Upper lobe of right lung (tissue), 1 donor: ENCODE measurements around the gene DZIP1L. TPM values are rescaled to one million over a fixed set of nuclear protein-coding genes. Genes with fewer than 3 reads are reported as not detected.

Source experiments
- ATAC-seq: fragments of 200-7000 bp; cut with Tn5 transposase; one replicate; pipeline ENCODE4 v1.9.1; 2020; ENCODE audit warnings: mild to moderate bottlenecking, moderate library complexity
- DNase-seq: peaks from one replicate; pipeline ENCODE4 v3.0.0-alpha.2; 2020
- H3K27ac ChIP-seq: fragments of 200-600 bp; one replicate; pipeline ENCODE4 v1.8.0; 2022
- H3K27me3 ChIP-seq: fragments of 200-600 bp; one replicate; pipeline ENCODE4 v1.8.0; 2022; ENCODE audit warnings: mild to moderate bottlenecking
- H3K36me3 ChIP-seq: fragments of 200-600 bp; one replicate; pipeline ENCODE4 v1.8.0; 2022
- H3K4me1 ChIP-seq: fragments of 200-600 bp; one replicate; pipeline ENCODE4 v1.8.0; 2022
- H3K4me3 ChIP-seq: fragments of 200-600 bp; one replicate; pipeline ENCODE4 v1.8.0; 2022; ENCODE audit warnings: mild to moderate bottlenecking
- H3K9me3 ChIP-seq: fragments of 200-600 bp; one replicate; pipeline ENCODE4 v1.8.0; 2022
- CTCF ChIP-seq: fragments of 200-600 bp; IDR thresholded peaks from one replicate; pipeline ENCODE4 v1.8.0; 2022; ENCODE audit warnings: antibody characterized with exemption
- intact Hi-C: fragments of 100-400 bp; cut with DNase I; formaldehyde crosslinking; loops from one replicate; pipeline ENCODE4 v1.11.0; 2022
- total RNA-seq: library from RNA; stranded (reverse); fragmentation: NEBNext Ultra II Directional; extraction: Animal tissue kit (Norgen Biotek cat#: 25700); gene quantifications from one replicate; pipeline ENCODE4 v1.2.1, GENCODE V29; 2021
- donor health status: DM: no; HTN: yes; CAD: no; lungs with severe emphysema.

DZIP1L gene
- total RNA-seq, 1 donor from 2014 or later, result 8.1 TPM

DNA sequence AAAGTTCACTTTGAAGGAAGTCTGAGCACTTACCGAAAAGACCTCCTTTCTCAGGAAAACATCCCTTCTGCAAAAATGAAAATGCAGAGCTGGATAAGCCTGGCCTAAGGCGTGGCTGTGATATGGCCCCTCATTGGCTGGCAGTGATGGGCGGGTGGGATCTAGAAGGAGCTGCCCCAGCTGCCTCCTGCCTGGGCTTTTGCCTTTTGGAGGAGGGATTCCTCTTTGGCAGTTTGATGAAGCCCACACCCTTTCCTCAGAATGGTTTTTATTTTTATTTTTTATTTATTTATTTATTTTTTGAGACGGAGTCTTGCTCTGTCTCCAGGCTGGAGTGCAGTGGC lies 4.0 kb upstream of the DZIP1L start:
- no peak for DNase-seq

GRCh38 chr3:138118612-138119422 lies 3.4 kb upstream of the DZIP1L start:
- TF ChIP-seq CTCF, result peak; percentile 80
- DNase-seq (peak; percentile 77), ATAC-seq (peak; percentile 82)
- no peak overlapping the region for H3K4me3 ChIP-seq
- intact Hi-C loops, result loop anchor here (5.0 kb wide), 1 partner anchor 47 kb away; no protein-coding TSS in a partner anchor
- H3K9me3 ChIP-seq, result no peaks in the 10 kb centered on the region
- peaks cover 10% of the 10 kb centered on the region for H3K4me1 ChIP-seq
- no peaks in the 10 kb centered on the region for H3K27me3 ChIP-seq
- H3K27ac ChIP-seq, result peak overlapping the region; percentile 27
- H3K36me3 ChIP-seq, result no peaks in the 10 kb centered on the region

More for the DNA sequence above, 4.0 kb upstream of the DZIP1L start:
- H3K27ac ChIP-seq, result peak overlapping the region; percentile 27
- TF ChIP-seq CTCF, result no peak
- H3K27me3 ChIP-seq, result no peaks in the 10 kb centered on the region
- H3K4me3 ChIP-seq, result no peak overlapping the region
- H3K9me3 ChIP-seq, result no peaks in the 10 kb centered on the region
- ATAC-seq, result no peak
- no peaks in the 10 kb centered on the region for H3K36me3 ChIP-seq
- intact Hi-C loops, result loop anchor here (5.0 kb wide), 1 partner anchor 47 kb away; no protein-coding TSS in a partner anchor
- peaks cover 5% of the 10 kb centered on the region for H3K4me1 ChIP-seq

GRCh38 chr3:138114431-138114918 lies 933 bp downstream of the DZIP1L start:
- ATAC-seq (no peak), DNase-seq (no peak)
- TF ChIP-seq CTCF, result no peak
- intact Hi-C loops, result no loop called here
- H3K9me3 ChIP-seq, result no peaks in the 10 kb centered on the region
- H3K27me3 ChIP-seq, result no peaks in the 10 kb centered on the region
- peak overlapping the region; percentile 81 for H3K4me3 ChIP-seq
- no peaks in the 10 kb centered on the region for H3K36me3 ChIP-seq
- H3K27ac ChIP-seq, result peak overlapping the region; percentile 87
- peaks cover 13% of the 10 kb centered on the region for H3K4me1 ChIP-seq

DNA sequence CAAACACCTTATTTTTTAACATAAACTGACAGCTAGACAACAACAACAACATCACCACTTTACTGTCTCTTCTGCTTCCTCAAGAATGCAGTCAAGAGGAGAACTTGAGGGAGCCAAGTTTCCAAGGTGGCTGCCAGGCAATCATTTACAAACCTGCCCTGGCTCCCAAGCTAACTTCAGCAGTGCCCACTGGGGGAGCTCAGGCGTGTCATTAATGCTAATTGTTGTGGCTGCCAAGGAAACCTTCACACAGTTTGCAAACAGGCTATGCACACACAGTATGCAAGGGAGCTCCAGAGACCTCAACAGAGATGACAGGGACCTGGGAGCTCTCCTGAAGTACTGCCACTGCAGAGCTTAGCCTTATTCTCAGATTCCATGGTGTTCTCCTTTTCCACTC lies 2.1 kb downstream of the DZIP1L start:
- no peak for TF ChIP-seq CTCF
- no peak overlapping the region for H3K27ac ChIP-seq
- ATAC-seq (no peak), DNase-seq (no peak)
- intact Hi-C loops, result no loop called here
- H3K9me3 ChIP-seq, result no peaks in the 10 kb centered on the region
- no peaks in the 10 kb centered on the region for H3K27me3 ChIP-seq
- H3K4me1 ChIP-seq, result peaks cover 13% of the 10 kb centered on the region
- H3K4me3 ChIP-seq, result no peak overlapping the region
- no peaks in the 10 kb centered on the region for H3K36me3 ChIP-seq

DNA sequence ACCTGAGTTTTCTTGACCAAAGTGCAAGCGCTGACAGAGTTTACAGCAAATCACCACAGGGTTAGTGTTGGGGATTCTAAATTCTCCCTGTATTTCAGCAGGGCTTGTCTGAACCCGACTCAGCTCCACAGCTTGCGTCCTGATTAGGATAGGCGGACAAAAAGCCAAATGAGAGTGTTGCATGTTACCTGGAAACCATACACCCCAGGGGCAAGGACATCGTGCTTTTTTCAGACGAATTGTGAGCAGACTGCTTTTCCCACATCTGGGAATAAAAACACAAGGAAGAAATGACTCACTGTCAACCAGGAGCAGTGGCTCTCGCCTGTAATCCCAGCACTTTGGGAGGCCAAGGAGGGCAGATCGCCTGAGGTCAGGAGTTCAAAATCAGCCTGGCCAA lies 3.0 kb downstream of the DZIP1L start:
- Histone ChIP-seq H3K27me3 (no peaks in the 10 kb centered on the region), H3K36me3 (no peaks in the 10 kb centered on the region), H3K9me3 (no peaks in the 10 kb centered on the region), H3K4me1 (peaks cover 13% of the 10 kb centered on the region), H3K4me3 (no peak overlapping the region), H3K27ac (no peak overlapping the region)
- no peak for TF ChIP-seq CTCF
- ATAC-seq (no peak), DNase-seq (no peak)
- intact Hi-C loops, result no loop called here
